GM23338 (cell line): Measurements from ENCODE around the gene DLGAP5.

Experiments used
- CREB1 ChIP-seq: fragments of 250-450 bp; sonication (Bioruptor Pico); IDR thresholded peaks from 2 replicates; pipeline ENCODE4 v1.5.0; 2020; ENCODE audit warnings: low read depth, mild to moderate bottlenecking, moderate library complexity
- EZH2 ChIP-seq: fragments of 200-600 bp; sonication (generic); IDR thresholded peaks from one replicate; pipeline ENCODE4 v1.8.0; 2017; ENCODE audit warnings: antibody characterized with exemption, mild to moderate bottlenecking, low read depth; ENCODE audit not compliant: unreplicated experiment
- EZH2phosphoT487 ChIP-seq: fragments of 200-600 bp; sonication (generic); IDR thresholded peaks from one replicate; pipeline ENCODE4 v1.8.1; 2018; ENCODE audit warnings: antibody characterized with exemption; ENCODE audit not compliant: unreplicated experiment
- JUNB ChIP-seq: IDR thresholded peaks from one replicate; pipeline ENCODE4 v1.6.1; 2016; ENCODE audit warnings: antibody characterized with exemption; ENCODE audit not compliant: unreplicated experiment
- NANOG ChIP-seq: IDR thresholded peaks from 2 replicates; pipeline ENCODE4 v1.6.1; 2016; ENCODE audit warnings: antibody characterized with exemption, borderline replicate concordance
- POLR2AphosphoS5 ChIP-seq: IDR thresholded peaks from 2 replicates; pipeline ENCODE4 v1.6.1; 2016; ENCODE audit warnings: antibody characterized with exemption, low read depth
- STAT1 ChIP-seq: IDR thresholded peaks from one replicate; pipeline ENCODE4 v1.6.1; 2016; ENCODE audit warnings: antibody characterized with exemption; ENCODE audit not compliant: unreplicated experiment
- ZNF114 ChIP-seq: fragments of 250-450 bp; sonication (Bioruptor Pico); IDR thresholded peaks from 2 replicates; pipeline ENCODE4 v1.5.0; 2020; ENCODE audit warnings: mild to moderate bottlenecking, moderate library complexity
- ZNF331 ChIP-seq: fragments of 250-450 bp; sonication (Bioruptor Pico); IDR thresholded peaks from 2 replicates; pipeline ENCODE4 v1.5.0; 2020; ENCODE audit warnings: low read depth, mild to moderate bottlenecking, moderate library complexity
- TF ChIP-seq, protein P1 (sequence below), 2 experiments: fragments of 200-600 bp in 1 of 2; sonication (generic) in 1 of 2; conservative IDR thresholded peaks; 2 replicates each; pipeline versions ENCODE4 v1.5.1 to v1.6.1; 2016 to 2017; ENCODE audit warnings: antibody characterized with exemption in 2 of 2, low read depth in 2 of 2, mild to moderate bottlenecking in 2 of 2, moderate library complexity in 1 of 2
- TF ChIP-seq, protein P2 (sequence below): IDR thresholded peaks from 2 replicates; pipeline ENCODE4 v1.6.1; 2016; ENCODE audit warnings: antibody characterized with exemption
- TF ChIP-seq, protein P3 (sequence below): IDR thresholded peaks from one replicate; pipeline ENCODE4 v1.6.1; 2018; ENCODE audit warnings: antibody characterized with exemption; ENCODE audit not compliant: unreplicated experiment

DNA sequence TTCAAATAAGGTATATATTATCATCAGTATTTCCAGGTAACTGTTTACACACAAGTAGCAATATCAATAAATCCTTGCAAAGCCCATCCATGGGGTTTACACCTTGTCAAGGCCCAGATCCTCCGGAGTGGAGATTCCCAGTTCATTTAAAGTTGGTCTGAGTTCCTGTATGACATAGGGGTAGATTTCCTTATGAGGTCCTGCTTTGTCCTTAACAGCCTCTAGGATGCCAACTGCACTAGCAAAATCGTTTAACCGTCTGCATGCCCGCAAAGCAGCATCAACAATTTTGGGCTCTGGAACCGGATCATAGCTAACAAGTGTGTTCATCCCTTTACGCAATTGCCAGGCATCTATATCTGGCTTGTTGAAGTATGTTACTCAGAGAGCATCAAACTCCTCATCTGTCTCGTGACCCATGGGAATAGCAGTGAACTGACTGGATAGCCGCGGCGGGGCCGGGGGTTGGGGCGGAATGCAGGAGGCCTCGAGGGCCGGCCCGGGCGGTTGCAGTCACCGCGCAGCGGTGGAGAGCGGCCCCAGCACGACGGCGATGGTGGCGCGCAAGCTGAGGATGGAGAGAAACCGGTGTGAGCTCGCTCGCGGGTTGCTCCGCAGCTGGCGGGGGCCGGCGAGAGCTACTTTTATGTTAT lies 49.3 kb upstream of the DLGAP5 start:
- TF ChIP-seq, protein P1, sequence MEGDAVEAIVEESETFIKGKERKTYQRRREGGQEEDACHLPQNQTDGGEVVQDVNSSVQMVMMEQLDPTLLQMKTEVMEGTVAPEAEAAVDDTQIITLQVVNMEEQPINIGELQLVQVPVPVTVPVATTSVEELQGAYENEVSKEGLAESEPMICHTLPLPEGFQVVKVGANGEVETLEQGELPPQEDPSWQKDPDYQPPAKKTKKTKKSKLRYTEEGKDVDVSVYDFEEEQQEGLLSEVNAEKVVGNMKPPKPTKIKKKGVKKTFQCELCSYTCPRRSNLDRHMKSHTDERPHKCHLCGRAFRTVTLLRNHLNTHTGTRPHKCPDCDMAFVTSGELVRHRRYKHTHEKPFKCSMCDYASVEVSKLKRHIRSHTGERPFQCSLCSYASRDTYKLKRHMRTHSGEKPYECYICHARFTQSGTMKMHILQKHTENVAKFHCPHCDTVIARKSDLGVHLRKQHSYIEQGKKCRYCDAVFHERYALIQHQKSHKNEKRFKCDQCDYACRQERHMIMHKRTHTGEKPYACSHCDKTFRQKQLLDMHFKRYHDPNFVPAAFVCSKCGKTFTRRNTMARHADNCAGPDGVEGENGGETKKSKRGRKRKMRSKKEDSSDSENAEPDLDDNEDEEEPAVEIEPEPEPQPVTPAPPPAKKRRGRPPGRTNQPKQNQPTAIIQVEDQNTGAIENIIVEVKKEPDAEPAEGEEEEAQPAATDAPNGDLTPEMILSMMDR (conservative IDR thresholded peaks at IDR 0.05; ENCODE audit: low read depth in 2 of 2) = 0 out of 4 replicates have a peak, but pooled peaks of 1 of the 2 experiments have one; percentile 4
- no peak for TF ChIP-seq JUNB
- no peak for TF ChIP-seq EZH2
- no peak for TF ChIP-seq POLR2AphosphoS5
- TF ChIP-seq, protein P2, sequence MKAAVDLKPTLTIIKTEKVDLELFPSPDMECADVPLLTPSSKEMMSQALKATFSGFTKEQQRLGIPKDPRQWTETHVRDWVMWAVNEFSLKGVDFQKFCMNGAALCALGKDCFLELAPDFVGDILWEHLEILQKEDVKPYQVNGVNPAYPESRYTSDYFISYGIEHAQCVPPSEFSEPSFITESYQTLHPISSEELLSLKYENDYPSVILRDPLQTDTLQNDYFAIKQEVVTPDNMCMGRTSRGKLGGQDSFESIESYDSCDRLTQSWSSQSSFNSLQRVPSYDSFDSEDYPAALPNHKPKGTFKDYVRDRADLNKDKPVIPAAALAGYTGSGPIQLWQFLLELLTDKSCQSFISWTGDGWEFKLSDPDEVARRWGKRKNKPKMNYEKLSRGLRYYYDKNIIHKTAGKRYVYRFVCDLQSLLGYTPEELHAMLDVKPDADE = no peak
- no peak for TF ChIP-seq CREB1 (CRISPR knock-in tag)
- no peak for TF ChIP-seq EZH2phosphoT487
- TF ChIP-seq, protein P3, sequence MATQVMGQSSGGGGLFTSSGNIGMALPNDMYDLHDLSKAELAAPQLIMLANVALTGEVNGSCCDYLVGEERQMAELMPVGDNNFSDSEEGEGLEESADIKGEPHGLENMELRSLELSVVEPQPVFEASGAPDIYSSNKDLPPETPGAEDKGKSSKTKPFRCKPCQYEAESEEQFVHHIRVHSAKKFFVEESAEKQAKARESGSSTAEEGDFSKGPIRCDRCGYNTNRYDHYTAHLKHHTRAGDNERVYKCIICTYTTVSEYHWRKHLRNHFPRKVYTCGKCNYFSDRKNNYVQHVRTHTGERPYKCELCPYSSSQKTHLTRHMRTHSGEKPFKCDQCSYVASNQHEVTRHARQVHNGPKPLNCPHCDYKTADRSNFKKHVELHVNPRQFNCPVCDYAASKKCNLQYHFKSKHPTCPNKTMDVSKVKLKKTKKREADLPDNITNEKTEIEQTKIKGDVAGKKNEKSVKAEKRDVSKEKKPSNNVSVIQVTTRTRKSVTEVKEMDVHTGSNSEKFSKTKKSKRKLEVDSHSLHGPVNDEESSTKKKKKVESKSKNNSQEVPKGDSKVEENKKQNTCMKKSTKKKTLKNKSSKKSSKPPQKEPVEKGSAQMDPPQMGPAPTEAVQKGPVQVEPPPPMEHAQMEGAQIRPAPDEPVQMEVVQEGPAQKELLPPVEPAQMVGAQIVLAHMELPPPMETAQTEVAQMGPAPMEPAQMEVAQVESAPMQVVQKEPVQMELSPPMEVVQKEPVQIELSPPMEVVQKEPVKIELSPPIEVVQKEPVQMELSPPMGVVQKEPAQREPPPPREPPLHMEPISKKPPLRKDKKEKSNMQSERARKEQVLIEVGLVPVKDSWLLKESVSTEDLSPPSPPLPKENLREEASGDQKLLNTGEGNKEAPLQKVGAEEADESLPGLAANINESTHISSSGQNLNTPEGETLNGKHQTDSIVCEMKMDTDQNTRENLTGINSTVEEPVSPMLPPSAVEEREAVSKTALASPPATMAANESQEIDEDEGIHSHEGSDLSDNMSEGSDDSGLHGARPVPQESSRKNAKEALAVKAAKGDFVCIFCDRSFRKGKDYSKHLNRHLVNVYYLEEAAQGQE = no peak
- TF ChIP-seq ZNF331 = no peak
- TF ChIP-seq NANOG = no peak
- TF ChIP-seq ZNF114 = no peak
- TF ChIP-seq STAT1 = no peak
